Prostate gland (tissue), 2 donors: ENCODE data around the gene EPB41L2. TPM values are rescaled to one million over a fixed set of nuclear protein-coding genes. Genes with fewer than 3 reads are reported as not detected.

Experiments used
- DNase-seq: peaks from one replicate; pipeline ENCODE4 v3.0.0-alpha.2; 2019; ENCODE audit warnings: low spot score
- H3K27ac ChIP-seq, 2 donors: fragments of 200-600 bp; sonication (generic); 2 replicates each; pipeline ENCODE4 v1.5.1; 2017 to 2019
- H3K27me3 ChIP-seq: fragments of 200-600 bp; sonication (generic); replicated peaks from 2 replicates; pipeline ENCODE4 v1.5.1; 2019; ENCODE audit not compliant: insufficient read depth
- H3K36me3 ChIP-seq, 2 donors: fragments of 200-600 bp; sonication (generic); 1 replicate in 1 of 2; 2 replicates in 1 of 2; pipeline versions ENCODE4 v1.5.1 to v1.8.1; 2017 to 2019
- H3K4me1 ChIP-seq: fragments of 200-600 bp; sonication (generic); replicated peaks from 2 replicates; pipeline ENCODE4 v1.5.1; 2019
- H3K4me3 ChIP-seq, 2 donors: fragments of 200-600 bp; sonication (generic); 2 replicates each; pipeline ENCODE4 v1.5.1; 2017 to 2019
- H3K9me3 ChIP-seq: fragments of 200-600 bp; sonication (generic); 2 replicates; pipeline ENCODE4 v1.5.1; 2017
- POLR2A ChIP-seq: fragments of 450-650 bp; IDR thresholded peaks from one replicate; pipeline ENCODE4 v1.6.1; 2016; ENCODE audit warnings: antibody characterized with exemption, mild to moderate bottlenecking
- POLR2AphosphoS5 ChIP-seq: sonication (generic); formaldehyde crosslinking; IDR thresholded peaks from one replicate; pipeline ENCODE4 v1.6.1; 2017; ENCODE audit warnings: antibody characterized with exemption
- WGBS: methylation state at CpG from one replicate; pipeline ENCODE4 v1.1.5; 2018; 5-methylcytosine and 5-hydroxymethylcytosine counted together
- intact Hi-C: fragments of 100-400 bp; cut with DNase I; formaldehyde crosslinking; loops from one replicate; pipeline ENCODE4 v1.14.2; 2022
- total RNA-seq, 2 donors: library from RNA; depleted of rRNA; stranded (reverse); fragments of >200 nt; gene quantifications; one replicate each; pipeline ENCODE4 v1.1.0, GENCODE V29; 2016
- TF ChIP-seq, protein P1 (sequence below), 4 experiments: fragments of 200-600 bp in 2 of 4; fragments of 450-650 bp in 2 of 4; sonication (generic) in 2 of 4; IDR thresholded peaks; 1 replicate in 3 of 4; 2 replicates in 1 of 4; pipeline ENCODE4 v1.5.1; 2016 to 2019; ENCODE audit warnings: antibody characterized with exemption in 4 of 4, mild to moderate bottlenecking in 2 of 4, moderate library complexity in 2 of 4

The EPB41L2 gene
- total RNA-seq, 2 donors from 2014 or later: 11.9 to 105 TPM

DNA sequence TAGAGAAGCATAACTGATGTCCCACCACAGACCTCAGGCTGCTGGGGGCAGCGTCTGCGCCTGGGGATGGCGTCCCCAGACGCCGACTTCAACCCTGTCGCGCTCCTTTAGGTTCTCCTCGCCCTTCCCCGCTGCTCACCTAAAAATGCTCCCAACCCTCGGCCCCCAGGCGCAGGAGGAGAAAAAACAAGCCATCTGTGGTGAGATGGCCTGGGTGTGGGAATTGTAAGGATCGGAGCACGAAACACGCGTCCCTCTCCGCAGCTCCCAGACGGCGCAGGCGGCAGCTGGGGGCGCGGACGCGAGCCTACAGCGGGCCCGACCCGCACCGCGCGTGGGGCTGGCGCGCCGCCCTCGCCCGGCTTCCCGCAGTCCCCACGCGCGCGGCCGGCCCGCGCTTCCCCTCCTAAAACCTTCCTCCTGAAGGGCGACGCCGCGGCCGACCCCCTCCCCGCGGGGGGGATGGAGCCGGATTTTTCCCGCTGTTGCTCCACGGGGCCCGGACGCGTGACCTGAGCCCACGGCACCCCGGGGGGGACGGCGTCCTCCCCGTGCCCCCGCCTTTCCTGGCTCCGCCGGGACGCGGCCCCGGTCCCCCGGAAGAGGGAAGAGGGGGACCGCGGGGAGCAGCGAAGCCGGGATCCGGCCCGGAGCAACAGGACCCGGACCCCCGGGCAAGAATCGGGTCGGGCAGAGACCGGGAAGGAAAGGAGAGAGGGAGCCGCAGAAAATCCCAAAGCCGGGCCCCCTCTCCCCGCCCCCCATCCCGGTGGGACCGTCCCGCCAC is 611 bp downstream of the EPB41L2 start:
- Histone ChIP-seq H3K4me1 (no peaks in the 10 kb centered on the region), H3K36me3 (no peaks in the 10 kb centered on the region), H3K9me3 (no peaks in the 10 kb centered on the region), H3K4me3 (peak overlapping the region; percentile 55 to 75), H3K27me3 (no peaks in the 10 kb centered on the region), H3K27ac (peak overlapping the region; percentile 63 to 80)
- intact Hi-C loops: loop anchor here (2.0 kb wide), 1 partner anchor 72 kb away; the partner anchor contains the start of gene AKAP7
- TF ChIP-seq POLR2AphosphoS5 (no peak), POLR2A (no peak)
- TF ChIP-seq, protein P1, sequence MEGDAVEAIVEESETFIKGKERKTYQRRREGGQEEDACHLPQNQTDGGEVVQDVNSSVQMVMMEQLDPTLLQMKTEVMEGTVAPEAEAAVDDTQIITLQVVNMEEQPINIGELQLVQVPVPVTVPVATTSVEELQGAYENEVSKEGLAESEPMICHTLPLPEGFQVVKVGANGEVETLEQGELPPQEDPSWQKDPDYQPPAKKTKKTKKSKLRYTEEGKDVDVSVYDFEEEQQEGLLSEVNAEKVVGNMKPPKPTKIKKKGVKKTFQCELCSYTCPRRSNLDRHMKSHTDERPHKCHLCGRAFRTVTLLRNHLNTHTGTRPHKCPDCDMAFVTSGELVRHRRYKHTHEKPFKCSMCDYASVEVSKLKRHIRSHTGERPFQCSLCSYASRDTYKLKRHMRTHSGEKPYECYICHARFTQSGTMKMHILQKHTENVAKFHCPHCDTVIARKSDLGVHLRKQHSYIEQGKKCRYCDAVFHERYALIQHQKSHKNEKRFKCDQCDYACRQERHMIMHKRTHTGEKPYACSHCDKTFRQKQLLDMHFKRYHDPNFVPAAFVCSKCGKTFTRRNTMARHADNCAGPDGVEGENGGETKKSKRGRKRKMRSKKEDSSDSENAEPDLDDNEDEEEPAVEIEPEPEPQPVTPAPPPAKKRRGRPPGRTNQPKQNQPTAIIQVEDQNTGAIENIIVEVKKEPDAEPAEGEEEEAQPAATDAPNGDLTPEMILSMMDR (IDR thresholded peaks at IDR 0.05): no peak
- WGBS: under 1% methylated on average over 45 of the region's 84 CpGs
- DNase-seq: no peak

DNA sequence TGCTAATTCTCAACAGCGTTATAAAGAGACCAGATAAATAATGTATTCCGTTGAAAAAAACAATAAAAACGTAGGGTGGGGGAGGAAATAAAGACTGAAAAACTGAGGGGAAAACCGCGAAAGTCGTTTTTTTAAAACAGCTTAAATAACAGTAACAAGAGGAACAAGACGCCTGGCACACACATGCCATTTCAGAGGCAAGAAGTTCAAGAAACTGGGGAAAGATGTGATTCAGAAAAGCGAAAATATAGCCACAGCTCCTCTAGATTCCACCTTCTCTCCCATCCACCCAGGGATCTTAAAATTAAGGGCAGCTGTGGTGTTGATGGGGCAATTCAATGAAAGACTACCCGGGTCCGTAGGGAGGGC is 1.3 kb downstream of the EPB41L2 start:
- WGBS: 35% methylated on average over 10 of the region's 10 CpGs
- Histone ChIP-seq H3K27me3 (no peaks in the 10 kb centered on the region), H3K9me3 (no peaks in the 10 kb centered on the region), H3K27ac (peak overlapping the region in 1 of 2 donors; percentile 63), H3K4me1 (no peaks in the 10 kb centered on the region), H3K4me3 (peak overlapping the region; percentile 55 to 75), H3K36me3 (no peaks in the 10 kb centered on the region)
- TF ChIP-seq, protein P1 (IDR thresholded peaks at IDR 0.05): no peak
- no peak for TF ChIP-seq POLR2AphosphoS5
- no peak for TF ChIP-seq POLR2A
- intact Hi-C loops: loop anchor here (2.0 kb wide), 1 partner anchor 73 kb away; the partner anchor contains the start of gene AKAP7
- DNase-seq: no peak

DNA sequence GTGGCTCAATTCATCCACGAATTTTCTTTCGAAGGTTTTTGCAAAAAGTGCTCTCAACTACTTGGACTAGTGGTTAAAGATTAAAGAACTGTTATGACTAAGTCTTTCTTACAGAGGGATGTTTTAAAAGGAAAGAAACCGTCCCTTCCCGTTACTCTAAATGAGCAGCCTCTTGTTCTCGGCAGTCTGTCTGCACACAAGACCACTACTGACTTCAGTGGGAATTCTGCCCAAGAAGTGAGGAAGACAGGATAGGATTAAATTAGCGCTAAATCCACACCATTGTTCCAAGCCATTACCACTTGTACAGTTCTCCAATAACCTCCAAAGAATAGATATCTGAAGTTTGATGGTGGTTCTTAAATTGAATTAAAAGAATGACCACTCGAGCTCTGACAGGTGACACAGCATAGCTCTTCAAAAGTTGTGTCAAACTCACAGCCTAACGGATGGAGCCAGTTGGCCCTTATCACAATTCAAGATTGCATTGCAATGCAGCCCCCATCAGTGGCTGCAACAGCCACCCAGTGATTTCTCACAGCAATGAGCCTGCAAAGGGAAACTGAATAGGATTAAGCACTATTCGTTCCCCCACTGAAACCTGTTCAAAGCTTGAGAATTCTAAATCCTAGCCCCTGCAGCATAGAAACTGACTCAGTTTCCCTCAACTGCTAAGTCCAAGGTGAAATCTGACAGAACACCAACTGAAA is 1.8 kb downstream of the EPB41L2 start:
- H3K27ac ChIP-seq: no peak overlapping the region
- DNase-seq: no peak
- intact Hi-C loops: no loop called here

DNA sequence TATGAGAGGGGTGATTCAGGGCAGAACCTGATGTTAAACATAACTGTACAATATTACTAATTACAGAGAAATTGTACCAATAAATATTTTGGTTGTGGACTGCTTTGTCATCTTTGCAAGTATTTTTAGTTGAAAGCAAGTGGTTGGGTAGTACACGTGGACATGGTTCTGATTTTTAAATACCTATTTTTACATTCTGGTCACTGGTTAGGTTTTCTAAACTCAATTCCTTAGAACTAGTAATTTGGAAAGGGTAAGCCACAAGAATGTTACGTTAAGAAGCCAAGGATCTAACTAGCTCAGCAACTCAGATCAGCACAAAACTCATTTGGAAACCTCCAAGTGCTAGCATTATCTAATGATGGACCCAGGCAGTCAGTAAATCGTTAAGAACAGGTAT is 2.7 kb downstream of the EPB41L2 start:
- Histone ChIP-seq H3K9me3 (no peaks in the 10 kb centered on the region), H3K27ac (no peak overlapping the region), H3K36me3 (no peaks in the 10 kb centered on the region), H3K27me3 (no peaks in the 10 kb centered on the region), H3K4me3 (no peak overlapping the region), H3K4me1 (no peaks in the 10 kb centered on the region)
- 65% methylated on average over 3 of the region's 3 CpGs for WGBS
- intact Hi-C loops: no loop called here
- TF ChIP-seq POLR2AphosphoS5 (no peak), POLR2A (no peak)
- TF ChIP-seq, protein P1 (IDR thresholded peaks at IDR 0.05): no peak
- no peak for DNase-seq

More for the DNA sequence above, 1.8 kb downstream of the EPB41L2 start:
- H3K4me1 ChIP-seq: no peaks in the 10 kb centered on the region
- H3K36me3 ChIP-seq: no peaks in the 10 kb centered on the region
- WGBS: 65% methylated on average over 9 of the region's 9 CpGs
- no peaks in the 10 kb centered on the region for H3K27me3 ChIP-seq
- TF ChIP-seq POLR2AphosphoS5: no peak
- TF ChIP-seq, protein P1 (IDR thresholded peaks at IDR 0.05): no peak
- no peak for TF ChIP-seq POLR2A
- H3K9me3 ChIP-seq: no peaks in the 10 kb centered on the region
- peak overlapping the region; percentile 55 to 75 for H3K4me3 ChIP-seq
